LNCaP clone FGC (cell line): ENCODE measurements around the gene THBS3.
"Not testable (repeated sequence)": the region's sequence is repeated elsewhere in the genome, so short reads cannot be mapped to it uniquely, and the experiment has no call there.

Source experiments
- DNase-seq: peaks from one replicate; pipeline ENCODE4 v3.0.0-alpha.2; 2011; ENCODE audit warnings: low read depth
- H3K4me3 ChIP-seq: 2 replicates; pipeline ENCODE4 v1.5.1; 2011; ENCODE audit warnings: mild to moderate bottlenecking, low read depth, low read length, control low read depth
- TF ChIP-seq, protein P1 (sequence below): IDR thresholded peaks from 2 replicates; pipeline ENCODE4 v1.5.1; 2012; ENCODE audit warnings: mild to moderate bottlenecking; ENCODE audit not compliant: control insufficient read depth, insufficient read depth; ENCODE audit errors: extremely low read depth

Gene THBS3

DNA sequence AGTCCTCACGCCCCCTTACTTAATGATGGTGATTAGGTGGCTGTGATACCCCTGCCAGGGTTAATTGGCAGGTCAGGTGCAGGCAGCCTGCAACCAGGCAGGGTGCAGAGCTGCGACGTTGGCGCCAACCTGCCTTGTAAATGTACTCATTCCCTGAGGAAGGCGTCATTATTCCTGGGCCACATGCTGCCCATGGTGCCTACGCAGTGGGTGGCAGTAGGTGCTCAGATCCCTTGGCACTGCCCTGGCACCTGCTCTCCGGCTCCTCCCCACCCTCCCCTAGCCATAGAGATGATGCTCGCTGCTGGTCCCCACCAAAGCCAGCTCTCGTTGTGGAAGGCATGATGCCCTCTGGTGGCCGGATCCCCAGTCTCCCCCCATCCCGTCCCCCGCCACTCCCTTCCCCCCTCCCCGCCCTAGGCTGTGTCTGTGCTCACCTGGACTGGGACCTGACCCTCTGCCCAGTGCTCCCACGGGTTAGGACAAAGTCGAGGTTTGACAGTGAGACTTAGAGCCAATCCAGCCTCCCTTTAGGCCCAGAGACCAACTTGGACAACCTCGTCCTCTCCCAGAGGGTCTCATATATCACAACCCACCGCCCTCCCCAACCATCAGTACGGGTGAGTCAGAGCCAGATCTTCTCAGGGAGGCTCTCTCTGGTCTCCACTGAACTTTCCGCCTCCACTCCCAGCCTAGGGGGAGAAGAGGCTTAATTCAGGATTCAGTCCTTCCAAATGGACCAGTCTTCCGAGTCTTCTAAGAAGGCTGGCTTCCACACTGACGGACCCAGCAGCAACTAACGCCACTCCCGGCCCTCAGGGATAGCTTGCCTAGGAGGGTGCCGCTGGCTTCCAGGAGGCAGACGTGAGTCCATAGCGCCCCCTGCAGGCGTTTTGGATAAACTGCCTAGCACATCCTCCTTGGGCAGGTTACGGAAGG lies 40.3 kb downstream of the THBS3 start:
- TF ChIP-seq, protein P1, sequence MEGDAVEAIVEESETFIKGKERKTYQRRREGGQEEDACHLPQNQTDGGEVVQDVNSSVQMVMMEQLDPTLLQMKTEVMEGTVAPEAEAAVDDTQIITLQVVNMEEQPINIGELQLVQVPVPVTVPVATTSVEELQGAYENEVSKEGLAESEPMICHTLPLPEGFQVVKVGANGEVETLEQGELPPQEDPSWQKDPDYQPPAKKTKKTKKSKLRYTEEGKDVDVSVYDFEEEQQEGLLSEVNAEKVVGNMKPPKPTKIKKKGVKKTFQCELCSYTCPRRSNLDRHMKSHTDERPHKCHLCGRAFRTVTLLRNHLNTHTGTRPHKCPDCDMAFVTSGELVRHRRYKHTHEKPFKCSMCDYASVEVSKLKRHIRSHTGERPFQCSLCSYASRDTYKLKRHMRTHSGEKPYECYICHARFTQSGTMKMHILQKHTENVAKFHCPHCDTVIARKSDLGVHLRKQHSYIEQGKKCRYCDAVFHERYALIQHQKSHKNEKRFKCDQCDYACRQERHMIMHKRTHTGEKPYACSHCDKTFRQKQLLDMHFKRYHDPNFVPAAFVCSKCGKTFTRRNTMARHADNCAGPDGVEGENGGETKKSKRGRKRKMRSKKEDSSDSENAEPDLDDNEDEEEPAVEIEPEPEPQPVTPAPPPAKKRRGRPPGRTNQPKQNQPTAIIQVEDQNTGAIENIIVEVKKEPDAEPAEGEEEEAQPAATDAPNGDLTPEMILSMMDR, result peak; percentile 95
- peak; percentile 52 for DNase-seq
- no peak overlapping the region for H3K4me3 ChIP-seq

GRCh38 chr1:155166471-155167165 lies 41.1 kb downstream of the THBS3 start:
- TF ChIP-seq, protein P1, result no peak
- H3K4me3 ChIP-seq, result no peak overlapping the region
- DNase-seq, result no peak

- H3K4me3 ChIP-seq, result no peak overlapping the region
- DNase-seq, result no peak
- TF ChIP-seq, protein P1, result no peak
Measured at GRCh38 chr1:155166051-155166470, 41.6 kb downstream of the THBS3 start.

- DNase-seq, result not testable (repeated sequence)
Measured at GRCh38 chr1:155164625-155165024, 43.1 kb downstream of the THBS3 start.

GRCh38 chr1:155163785-155164184 lies 43.9 kb downstream of the THBS3 start:
- DNase-seq, H3K4me3 ChIP-seq: not testable (repeated sequence)

More at GRCh38 chr1:155164625-155165024, 43.1 kb downstream of the THBS3 start:
- H3K4me3 ChIP-seq, result not testable (repeated sequence)

- not testable (repeated sequence) for H3K4me3 ChIP-seq, DNase-seq
Measured at GRCh38 chr1:155162631-155163030, 45.1 kb downstream of the THBS3 start.

- no peak for DNase-seq
- no peak overlapping the region for H3K4me3 ChIP-seq
- TF ChIP-seq, protein P1, result no peak
Measured at GRCh38 chr1:155160128-155160527, 47.6 kb downstream of the THBS3 start.

- TF ChIP-seq, protein P1, result no peak
- no peak for DNase-seq
- H3K4me3 ChIP-seq, result no peak overlapping the region
Measured at GRCh38 chr1:155158991-155159390, 48.7 kb downstream of the THBS3 start.

GRCh38 chr1:155155996-155156643 lies 51.6 kb downstream of the THBS3 start:
- DNase-seq, H3K4me3 ChIP-seq: not testable (repeated sequence)
